ENCODE data around the gene DHX15.

DHX15 gene

DNA sequence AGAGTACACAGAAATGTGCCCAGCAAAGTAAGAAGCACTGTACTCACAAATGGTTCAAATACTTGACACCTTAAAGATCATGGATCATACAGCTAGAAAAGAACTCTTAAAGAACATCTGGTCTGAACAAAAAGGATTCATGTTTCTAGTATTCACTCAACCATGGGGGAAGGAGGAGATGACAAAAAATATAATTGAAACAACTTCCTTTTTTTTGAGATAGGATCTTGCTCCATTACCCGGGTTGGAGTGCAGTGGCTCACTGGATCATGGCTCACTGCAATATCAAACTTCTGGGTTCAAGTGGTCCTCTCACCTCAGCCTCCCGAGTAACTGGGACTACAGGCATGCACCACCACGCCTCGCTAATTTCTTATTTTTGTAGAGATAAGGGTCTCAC lies 6.0 kb downstream of the DHX15 start:
- DNase-seq, result no peak

DNA sequence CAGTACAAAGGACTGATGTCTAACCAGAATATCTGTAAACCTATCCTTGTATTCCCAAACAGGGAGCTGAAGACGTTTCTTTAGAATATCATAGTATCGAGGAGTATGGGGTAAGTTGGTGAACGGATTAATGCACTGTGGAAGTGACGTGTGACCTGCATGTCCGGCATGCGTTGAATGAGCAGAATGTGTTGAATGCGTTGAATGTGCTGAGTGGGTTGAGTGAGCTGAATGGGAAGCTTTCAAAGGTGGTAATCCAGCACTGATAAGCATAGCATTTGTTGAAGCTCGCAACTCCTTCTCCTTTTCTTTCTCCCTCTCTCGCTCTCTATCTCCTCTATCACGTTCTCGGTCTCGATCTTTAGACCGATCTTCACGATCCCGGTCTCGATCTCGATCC lies 8.1 kb downstream of the DHX15 start:
- DNase-seq, result no peak

DNA sequence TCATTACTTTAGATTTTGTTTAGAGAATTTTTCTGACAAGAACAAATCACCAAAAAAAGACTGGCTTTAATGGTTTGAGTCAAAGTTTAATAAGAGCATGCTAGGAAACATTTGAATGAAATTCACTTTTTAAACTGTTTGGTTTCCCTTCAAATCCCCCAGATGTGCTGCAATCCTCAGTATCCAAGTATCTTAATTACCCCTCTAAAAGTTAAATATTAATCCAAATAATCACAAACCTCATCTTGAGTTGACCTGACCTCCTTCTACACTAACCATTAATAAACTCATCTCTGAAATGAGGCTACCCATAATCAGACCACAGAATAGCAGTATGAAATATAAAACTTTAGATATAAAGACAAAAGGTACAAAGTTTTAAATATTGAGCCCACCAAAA lies 10.1 kb downstream of the DHX15 start:
- no peak for DNase-seq

DNA sequence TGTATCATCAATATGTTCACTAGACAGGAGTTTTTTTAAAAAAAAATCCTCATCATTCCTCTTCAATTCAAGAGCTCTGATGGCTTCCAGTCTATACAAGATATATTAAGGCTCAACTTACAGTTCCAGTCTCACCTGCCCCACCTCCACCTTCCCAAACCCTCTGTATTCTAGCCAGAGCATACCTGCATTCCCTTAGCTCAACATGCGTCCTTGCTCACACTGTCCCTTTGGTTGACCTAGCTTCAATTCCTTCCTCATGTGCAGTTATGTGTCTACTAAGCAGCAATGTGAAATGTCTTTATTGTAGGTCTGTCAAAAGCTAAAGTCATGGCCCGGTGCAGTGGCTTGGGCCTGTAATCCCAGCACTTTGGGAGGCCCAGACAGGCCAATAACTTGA lies 10.8 kb downstream of the DHX15 start:
- no peak for DNase-seq

DNA sequence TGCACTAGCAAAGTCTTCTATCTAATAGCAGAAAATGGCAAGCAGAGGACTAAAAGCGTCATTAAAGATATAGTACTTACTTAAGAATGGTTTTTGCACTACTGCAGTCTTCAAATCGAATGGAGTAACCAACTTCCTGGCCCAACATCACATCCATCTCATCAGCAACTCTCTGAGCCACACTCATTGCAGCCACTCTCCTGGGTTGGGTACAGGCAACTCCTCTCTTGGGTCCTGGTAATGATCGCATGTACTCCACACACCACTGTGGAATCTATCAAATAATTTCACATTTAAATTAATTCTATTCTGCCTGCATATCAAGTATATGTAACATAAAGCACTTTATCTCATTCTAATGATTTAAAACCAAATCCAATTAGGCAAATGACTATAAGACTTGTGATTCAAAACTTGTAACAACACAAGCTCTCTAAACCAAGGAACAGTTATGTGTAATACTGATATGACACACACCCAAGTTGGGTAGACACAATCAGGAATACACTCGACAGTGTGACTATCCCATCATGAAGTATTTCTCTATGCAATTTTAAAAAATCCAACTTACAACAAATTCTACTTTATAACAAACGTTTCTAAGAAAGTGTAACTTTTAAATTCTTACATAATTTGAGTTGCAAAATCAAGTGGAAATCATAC lies 13.6 kb downstream of the DHX15 start:
- DNase-seq, result no peak

GRCh38 chr4:24570172-24570571 lies 14.2 kb downstream of the DHX15 start:
- no peak for DNase-seq

- no peak for DNase-seq
These were observed 14.7 kb downstream of the DHX15 start for GRCh38 chr4:24569662-24570061.

DNA sequence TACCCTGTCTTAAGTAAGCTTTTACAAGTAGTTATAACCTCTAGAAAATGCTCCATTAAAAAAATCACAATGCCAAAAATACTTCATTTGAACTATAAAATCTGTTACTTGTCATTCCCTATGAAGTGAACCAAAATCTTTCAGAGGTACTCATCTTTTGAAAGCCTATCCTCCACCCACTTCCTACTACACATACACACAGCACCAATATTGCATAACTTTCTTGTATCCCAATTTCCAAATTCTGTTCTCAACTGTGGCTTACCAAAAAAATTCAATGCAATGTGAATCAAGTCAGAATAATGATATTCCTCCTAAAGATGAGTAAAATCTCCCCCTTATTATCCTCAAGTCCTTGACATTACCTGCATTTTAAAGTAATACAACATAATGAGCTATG lies 15.9 kb downstream of the DHX15 start:
- no peak for DNase-seq

DNA sequence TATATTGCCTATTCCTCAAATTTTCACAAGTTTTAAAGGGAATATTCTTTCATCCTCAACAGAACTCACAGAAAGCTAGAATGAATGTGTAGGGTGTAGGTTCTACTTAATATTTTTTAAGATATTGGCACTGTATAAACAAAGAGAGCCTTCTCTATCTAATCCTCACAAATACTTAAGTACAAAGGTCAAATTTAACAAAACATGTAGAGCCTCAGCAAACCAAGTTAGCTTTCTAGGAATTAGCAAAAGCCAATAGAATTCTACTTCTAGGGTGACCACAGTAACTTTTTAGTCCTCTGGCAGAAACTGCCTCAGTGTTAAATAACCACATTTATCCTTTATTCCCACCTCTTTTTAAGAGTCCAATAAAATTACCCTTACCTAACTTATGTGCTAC lies 19.3 kb downstream of the DHX15 start:
- DNase-seq, result no peak

GRCh38 chr4:24564488-24564887 lies 19.9 kb downstream of the DHX15 start:
- no peak for DNase-seq

- no peak for DNase-seq
These were observed 22.8 kb downstream of the DHX15 start for GRCh38 chr4:24561438-24562139.

DNA sequence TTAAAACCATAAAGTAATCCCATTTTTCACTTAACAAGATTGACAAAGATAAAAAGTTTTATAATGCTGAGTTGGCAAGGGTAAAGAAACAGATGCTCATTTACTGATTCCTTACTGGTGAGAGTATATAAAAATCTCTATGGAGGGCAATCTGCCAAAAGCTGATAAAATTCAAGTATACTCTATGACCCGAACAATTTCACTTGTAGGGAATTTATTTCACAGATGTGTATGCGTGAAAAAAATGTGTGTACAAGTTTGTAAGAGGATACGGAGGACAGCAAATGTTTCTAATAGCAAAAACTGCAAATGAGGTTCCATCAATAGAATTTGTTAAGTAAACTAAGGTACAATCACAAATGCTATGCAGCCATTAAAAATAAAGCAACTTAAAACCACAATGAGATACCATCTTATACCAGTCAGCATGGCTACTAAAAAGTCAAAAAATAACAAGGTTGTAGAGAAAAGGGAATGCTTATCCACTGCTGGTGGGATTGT lies 23.4 kb downstream of the DHX15 start:
- no peak for DNase-seq

GRCh38 chr4:24559889-24560288 lies 24.5 kb downstream of the DHX15 start:
- DNase-seq, result no peak

- no peak for DNase-seq
These were observed 25.1 kb downstream of the DHX15 start for GRCh38 chr4:24559032-24559821.

DNA sequence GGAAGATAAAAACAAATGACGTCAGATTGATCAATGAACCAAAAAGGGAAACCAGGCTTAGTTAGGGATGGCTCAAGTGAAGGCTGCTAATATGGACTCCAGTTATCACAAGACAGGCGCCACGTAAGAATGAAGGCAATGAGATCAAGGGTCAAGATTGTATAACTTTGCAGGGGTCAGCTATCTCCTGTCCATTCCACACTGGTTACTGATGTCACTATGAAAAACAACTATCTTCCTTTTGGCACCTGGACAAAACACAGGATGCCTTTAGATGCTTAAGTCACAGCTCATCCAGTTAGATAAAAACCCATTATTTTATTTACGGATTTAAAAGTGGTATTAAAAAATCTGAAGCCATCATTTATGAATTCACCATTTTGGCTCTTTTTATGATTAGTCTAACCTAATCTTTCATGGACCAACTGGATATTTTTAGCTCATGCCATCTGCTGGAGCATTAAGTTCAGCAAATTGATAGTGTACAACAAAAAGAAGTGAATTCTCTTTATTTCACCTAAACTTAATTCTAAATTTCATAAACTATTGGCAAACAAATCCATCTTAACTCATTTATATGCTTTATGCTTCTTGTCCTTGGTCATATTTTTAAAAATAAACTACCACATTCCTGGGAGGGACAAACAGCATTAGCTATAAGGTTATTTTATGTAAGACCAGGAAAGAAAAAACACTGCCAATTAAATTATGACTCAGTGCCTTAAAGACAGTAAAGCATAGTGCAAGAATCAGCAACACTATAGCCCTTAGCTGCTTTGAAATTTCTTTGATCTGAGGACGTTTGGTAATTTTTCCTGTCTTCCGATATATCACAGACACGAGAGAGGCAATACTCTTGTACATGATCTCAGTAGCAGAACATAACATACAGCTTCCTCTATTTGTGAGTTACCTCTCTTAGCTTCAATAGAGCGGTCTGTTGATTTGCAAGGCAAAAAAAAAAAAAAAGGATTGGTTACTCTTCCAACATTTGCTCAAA lies 27.0 kb downstream of the DHX15 start:
- DNase-seq, result no peak

DNA sequence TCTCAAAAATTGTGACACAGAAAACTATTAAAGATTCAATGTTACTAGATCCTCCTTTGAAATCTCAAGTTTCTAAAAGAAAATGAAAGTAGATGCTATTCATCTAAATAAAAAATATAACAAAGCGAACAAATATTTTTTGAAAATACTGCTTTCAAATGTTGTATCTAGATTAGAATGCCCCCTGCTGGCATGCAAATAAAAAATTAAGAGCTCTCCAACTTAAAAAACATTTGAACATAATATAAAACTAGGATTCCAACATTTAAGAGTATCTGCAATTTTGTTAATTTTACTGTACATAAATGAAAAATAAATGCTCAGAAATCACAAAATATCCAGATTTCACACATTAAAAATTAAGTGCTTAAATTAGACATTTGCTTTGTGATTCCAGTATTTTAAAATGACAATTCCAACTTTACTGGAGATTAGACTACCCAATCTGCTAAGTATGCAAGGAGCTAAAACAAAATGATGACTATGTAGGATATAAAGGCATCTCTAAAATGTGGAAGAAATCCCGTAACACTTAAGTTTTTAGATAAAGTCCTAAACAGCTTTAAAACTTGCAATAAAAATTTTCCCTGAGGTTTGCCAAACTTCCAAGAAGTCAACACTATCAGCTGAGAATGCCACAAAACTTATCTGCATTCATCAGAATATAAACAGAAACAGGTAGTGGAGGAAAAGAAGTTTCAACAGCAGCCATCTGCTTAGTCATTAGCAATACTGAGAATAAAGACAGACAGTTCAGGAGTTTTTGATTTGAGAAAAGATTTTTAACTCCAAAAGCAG lies 32.7 kb downstream of the DHX15 start:
- no peak for DNase-seq

DNA sequence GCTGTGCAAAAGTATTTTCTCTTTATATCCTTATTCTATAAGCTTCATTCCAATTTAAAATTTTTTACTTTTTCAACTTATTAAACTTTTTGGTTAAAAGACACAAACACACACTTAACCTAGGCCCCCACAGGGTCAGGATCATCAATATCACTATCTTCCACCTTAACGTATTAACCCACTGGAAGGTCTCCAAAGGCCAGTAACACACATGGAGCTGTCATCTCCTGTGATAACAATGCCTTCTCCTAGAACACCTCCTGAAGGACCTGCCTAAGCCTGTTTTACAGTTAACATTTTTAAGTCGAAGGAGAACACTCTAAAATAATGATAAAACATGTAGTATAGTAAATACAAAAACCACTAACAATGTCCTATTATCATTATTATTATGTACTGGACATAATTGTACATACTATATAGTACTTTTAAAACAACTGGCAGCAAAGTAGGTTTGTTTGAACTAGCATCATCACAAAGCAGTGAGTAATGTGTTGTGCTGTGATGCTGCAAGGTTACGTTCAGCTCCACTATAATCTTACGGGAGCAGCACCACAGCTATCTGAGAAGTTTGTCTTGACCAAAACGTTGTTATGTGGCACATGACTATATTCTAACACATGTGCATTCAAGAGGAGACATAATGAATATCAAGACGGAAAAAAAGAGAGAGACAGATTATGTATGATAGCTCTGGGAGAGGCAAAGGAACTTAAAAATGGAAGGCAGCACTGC lies 33.7 kb downstream of the DHX15 start:
- no peak for DNase-seq

DNA sequence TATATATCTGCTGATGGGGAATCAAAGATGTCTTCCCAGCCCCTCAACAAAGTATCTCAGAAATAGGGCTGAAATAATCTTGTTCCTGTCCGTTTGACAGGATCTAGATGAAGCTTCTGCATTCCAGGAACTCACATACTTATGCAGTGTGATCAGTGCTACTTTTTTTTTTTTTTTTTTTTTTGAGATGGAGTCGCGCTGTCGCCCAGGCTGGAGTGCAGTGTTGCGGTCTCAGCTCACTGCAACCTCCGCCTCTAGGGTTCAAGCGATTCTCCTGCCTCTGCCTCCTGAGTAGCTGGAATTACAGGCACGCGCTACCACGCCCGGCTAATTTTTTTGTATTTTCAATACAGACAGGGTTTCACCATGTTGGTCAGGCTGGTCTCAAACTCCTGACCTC lies 36.4 kb downstream of the DHX15 start:
- no peak for DNase-seq

DNA sequence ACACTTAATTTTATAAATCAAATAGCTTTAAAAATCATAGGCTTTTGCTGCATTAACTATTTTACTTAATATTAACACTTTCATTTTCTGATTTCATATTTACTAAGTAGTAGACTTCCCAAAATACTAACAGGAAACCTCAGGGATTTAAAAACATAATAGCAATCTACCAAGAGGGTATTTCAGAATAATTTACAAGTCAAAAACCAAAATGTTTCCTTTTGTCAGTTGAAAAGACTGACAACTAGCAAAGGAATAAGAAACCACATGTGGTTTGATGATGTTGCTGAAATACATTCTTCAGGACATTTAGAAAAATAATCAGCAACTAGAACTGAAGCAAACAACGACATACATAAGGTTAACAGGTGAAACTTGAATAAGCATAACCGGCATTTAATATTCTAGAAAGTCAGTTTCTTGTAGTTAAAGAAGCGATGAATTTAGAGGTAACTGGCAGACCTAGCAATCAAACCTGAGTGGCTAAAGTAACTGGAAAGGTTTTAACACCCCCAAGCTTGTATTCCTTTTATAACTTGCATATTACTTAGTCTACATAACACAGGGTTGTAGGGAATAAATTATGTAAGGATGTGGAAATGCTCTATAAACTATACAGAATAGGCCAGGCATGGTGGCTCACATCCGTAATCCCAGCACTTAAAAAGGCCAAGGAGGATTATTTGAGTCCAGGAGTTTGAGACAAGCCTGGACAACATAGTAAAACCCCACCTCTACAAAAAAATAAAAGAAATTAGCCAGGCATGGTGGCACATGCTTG lies 40.0 kb downstream of the DHX15 start:
- DNase-seq, result no peak

DNA sequence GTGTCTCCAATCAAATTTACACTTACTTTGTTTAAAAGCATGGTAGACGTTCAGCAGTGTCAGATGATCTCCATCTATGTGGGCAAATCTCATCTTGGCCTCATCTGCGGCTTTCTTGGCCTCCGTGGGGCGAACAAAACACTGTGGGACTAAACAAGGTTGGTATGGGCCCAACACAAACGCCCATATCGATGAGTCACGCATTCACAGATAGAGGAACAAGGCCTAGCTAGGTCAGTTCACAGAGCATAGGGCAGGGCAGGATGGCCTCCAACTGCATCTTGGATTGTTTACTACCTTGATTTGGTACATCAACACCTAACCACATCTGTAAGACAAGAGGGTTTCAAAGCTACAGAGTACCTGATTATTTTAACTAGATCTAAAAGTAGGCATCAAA lies 47.3 kb downstream of the DHX15 start:
- DNase-seq, result no peak
